Measurements from ENCODE around the gene HEBP1.

GRCh38 chr12:12984149-12984548 is 15.9 kb downstream of the HEBP1 start:
- no peak for TF ChIP-seq POLR2A (IDR thresholded peaks at IDR 0.05)
- TF ChIP-seq CTCF (IDR thresholded peaks at IDR 0.05), result no peak
- no peak for TF ChIP-seq POLR2AphosphoS5 (IDR thresholded peaks at IDR 0.05)
- TF ChIP-seq EP300 (IDR thresholded peaks at IDR 0.05), result no peak

Measured in upper lobe of left lung (tissue), 4 donors.